Activated CD8-positive, alpha-beta memory T cell treated with anti-CD3 and anti-CD28 coated beads, Interleukin-2, amount 50 U/mL, for 24 hours (primary cell): ENCODE results near the gene SYNPO2.
"Not testable (repeated sequence)": the region's sequence is repeated elsewhere in the genome, so short reads cannot be mapped to it uniquely, and the experiment has no call there.

Source experiments
- DNase-seq: peaks from one replicate; pipeline ENCODE4 v3.0.0-alpha.2; 2020; ENCODE audit errors: extremely low read depth

Gene SYNPO2

DNA sequence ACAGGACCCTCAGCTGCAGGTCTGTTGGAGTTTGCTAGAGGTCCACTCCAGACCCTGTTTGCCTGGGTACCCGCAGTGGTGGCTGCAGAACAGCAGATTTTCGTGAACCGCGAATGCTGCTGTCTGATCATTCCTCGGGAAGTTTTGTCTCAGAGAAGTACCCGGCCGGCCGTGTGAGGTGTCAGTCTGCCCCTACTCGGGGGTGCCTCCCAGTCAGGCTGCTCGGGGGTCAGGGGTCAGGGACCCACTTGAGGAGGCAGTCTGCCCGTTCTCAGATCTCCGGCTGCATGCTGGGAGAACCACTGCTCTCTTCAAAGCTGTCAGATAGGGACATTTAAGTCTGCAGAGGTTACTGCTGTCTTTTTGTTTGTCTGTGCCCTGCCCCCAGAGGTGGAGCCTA, 178.5 kb downstream of the SYNPO2 start:
- DNase-seq = not testable (repeated sequence)

DNA sequence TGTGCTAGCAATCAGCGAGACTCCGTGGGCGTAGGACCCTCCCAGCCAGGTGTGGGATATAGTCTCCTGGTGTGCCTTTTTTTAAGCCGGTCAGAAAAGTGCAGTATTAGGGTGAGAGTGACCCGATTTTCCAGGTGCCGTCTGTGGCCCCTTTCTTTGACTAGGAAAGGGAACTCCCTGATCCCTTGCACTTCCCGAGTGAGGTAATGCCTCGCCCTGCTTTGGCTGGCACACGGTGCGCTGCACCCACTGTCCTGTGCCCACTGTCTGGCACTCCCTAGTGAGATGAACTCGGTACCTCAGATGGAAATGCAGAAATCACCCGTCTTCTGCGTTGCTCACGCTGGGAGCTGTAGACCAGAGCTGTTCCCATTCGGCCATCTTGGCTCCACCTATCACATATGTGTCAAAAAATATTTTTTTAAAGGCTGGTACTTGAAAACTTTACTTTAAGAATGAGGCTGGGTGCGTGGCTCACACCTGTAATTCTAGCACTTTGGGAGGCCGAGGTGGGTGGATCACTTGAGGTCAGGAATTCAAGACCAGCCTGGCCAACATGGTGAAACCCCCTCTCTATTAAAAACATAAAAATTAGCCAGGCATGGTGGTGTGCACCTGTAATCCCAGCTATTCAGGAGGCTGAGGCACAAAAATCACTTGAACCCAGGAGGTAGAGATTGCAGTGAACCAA, 179.2 kb downstream of the SYNPO2 start:
- DNase-seq = not testable (repeated sequence)

DNA sequence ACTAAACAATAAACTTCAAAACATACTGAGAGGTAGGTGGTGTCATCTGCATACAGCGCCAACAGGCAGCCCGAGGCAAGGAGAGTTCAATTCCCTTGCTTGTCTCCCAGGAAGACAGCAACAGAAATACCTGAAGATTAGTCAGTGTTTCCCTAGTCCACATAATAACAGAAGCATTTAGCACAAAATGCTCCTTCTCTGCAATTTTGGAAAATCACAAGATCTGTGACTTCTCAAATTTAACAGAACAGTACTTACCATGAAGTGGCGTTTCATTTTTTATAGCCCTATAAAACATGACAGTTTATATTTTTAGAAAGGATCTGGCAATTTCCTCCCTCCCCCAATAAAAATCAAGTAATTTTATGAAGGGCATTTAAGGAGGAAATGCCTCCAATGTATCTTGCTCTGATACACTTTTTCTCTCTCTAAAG, 179.9 kb downstream of the SYNPO2 start:
- DNase-seq = no peak

DNA sequence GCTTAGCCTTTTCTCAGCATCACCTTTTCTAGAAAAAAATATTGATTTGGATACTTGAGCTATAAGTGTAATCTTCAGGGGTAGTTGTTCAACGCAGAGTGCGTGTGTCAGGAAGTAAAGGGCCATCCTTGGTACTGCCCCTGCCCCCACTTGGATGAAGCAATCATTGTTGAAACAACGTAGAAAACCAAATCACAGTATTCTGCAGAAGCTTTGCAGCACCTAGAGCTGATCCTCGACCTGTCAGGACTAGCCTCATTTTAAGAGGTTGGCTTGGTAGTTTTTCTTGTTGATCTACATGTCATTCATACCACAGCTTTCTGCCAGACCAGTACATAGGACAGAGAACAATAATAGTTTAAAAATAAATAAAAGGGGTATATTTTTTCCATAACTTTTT, 181.6 kb downstream of the SYNPO2 start:
- DNase-seq = no peak

DNA sequence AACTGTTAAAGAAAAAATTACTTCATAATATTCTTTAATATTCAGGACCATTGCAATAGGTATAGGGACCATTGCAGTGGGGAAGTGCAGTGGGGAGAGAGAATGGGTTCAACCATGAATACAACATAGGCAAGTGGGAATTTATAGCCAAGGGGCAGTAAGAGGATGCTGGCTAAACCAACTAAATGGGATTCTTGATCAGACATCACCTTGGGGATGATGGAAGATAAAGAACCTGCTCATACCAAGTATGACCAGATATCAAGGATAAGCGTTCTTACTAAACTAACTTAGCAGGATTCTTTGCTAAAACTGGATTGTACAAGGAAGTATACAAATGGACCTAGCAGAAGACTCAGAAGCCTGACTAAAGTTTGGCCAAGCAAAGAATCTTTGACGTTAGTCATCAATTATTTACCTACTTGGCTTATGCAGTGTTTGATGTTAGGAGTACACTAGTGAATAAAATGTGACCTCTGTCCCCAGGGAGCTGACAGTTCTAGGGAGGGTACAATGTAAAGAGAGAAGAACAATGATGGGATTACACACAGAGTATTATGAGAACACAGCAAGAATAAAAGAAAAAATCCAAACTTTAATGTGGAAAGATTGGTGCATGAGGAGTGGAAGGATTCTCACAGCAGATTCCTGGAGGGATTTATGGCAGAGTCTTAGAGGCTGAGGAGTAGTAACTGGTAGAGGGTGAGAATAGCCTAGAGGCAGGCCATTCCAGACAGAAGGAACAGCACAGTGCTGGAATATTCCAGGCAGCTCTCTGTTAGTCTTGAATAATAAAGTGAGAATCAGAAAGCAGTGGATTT, 192.3 kb downstream of the SYNPO2 start:
- DNase-seq = no peak

DNA sequence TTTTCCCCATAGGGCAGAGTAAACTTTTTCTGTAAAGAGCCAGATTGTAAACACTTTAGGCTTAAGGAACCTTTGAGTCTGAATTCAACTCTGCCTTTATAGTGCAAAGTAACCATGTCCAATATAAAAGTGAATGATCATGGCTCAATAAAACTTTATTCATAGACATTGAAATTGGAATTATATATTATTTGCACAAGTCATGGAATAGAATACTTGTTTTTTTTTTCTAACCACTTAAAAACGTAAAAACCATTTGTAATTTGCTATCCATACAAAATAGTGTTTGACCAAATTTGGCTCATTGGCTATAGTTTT, 192.8 kb downstream of the SYNPO2 start:
- no peak for DNase-seq

DNA sequence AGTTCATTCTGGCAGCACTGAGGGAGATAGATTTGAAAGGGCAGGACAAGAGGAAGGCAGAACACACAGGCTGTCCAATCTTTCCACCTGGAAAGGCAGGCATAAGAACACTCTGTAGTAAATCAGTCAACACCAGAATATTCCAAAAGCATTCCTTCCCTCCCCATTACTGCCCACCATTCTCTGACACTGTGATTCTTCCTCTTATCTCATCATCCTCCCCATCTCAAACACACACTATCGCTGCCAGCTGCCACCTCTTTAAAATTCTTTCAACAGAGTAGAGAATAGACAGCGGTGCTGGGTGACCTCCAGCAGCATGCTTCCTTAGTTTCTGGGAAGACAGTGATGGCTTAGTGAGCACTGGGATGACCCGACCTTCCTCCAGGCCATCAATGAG, 193.3 kb downstream of the SYNPO2 start:
- DNase-seq = no peak

DNA sequence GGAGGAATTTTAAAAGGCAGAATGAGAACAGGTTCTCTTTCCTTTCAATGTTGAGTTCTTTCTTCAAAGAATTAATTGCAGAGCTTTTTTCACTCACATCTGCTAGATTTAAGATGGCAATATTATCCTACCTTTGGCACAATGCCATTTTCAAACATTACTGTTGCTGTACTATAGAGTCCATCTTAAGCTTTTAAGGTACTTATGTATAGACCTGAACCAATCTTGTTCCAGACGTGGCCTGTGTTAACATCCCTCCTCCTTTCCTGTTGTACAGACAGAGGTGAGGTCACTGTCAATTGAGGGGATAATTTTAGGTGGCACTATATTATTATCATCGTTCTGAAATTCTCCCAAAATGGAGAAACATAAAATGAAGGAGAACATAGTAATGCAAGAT, 194.0 kb downstream of the SYNPO2 start:
- no peak for DNase-seq

DNA sequence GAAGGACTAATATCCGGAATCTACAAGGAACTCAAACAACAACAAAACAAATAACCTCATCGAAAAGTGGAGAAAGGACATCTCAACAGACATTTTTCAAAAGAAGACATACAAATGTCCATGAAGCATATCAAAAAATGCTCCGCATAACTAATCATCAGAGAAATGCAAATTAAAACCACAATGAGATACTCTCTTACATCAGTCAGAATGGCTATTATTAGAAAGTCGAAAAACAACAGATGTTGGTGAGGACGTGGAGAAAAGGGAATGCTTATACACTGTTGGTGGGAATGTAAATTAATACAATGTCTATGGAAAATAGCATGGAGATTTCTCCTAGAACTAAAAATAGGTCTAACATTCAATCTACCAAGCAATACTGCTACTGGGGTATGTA, 195.9 kb downstream of the SYNPO2 start:
- no peak for DNase-seq

DNA sequence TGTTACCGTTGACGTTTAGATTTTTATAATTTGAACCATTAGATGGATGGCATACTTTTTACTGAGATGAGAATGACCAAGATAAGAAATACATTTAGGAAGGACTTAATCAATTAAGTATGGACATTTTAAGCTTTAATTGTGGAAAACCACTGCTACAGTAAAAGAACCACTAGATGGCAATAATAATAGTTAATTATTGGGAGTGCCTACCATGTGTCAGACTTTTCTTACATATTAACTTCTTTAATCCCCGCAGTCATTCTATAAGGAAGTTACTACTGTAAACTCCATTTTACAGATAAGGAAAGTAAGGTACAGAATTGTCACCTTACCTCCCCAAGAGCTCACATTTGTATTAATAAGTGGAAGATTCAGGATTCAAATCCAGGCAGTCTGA, 198.5 kb downstream of the SYNPO2 start:
- DNase-seq = no peak

DNA sequence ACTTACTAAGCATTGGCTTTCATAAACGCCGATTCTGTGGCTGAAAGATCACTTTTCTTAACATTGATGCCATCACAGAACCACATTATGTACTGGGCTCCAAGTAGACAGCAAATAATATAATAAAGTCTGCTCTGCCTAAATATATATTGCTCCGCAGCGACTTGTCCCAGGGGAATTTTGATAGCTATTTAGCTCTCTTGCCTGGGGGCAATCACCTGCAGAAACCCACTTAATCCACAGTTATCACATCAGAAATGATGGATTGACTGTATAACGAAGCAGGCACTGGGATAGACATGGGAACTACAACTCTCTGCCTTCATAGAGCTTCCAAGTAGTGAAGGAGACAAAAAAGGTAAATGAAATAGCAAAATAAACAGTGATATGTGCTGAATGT, 199.0 kb downstream of the SYNPO2 start:
- no peak for DNase-seq

DNA sequence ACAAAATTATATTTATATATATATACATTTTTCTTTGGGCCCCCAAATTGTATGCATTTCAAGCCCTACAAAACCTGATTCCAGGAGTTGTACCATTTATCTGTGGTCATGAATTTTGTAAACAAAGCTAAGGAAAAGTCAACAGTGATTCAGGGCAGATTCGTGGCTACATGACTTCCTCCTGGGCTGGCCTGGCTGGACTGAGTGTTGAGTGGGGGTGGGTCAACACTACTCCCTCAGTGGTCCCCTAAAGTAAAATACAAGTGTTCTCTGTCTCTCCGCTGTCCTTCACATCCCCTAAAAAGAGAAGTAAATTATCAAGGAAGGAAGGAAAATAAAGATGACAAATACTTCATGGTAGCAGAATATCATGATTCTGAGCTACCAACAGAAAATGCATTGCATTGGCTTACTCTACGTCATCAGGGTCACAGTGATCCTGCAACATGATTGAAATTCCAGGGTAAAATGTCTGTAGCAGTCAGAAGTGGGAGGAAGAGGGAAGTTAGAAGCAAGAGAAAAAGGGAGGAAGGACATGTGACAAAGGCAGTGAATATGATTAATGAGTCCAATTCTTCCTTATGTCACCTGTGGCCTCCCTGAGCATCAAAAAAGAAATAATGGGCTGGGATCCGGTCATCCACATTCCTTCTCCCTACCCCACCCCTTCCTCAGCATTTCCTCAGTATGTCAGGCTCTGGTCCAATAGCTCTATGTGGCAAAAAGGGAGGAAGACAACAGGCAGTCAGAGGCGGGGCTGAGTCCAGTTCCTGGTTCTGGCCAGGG, 204.6 kb downstream of the SYNPO2 start:
- no peak for DNase-seq

DNA sequence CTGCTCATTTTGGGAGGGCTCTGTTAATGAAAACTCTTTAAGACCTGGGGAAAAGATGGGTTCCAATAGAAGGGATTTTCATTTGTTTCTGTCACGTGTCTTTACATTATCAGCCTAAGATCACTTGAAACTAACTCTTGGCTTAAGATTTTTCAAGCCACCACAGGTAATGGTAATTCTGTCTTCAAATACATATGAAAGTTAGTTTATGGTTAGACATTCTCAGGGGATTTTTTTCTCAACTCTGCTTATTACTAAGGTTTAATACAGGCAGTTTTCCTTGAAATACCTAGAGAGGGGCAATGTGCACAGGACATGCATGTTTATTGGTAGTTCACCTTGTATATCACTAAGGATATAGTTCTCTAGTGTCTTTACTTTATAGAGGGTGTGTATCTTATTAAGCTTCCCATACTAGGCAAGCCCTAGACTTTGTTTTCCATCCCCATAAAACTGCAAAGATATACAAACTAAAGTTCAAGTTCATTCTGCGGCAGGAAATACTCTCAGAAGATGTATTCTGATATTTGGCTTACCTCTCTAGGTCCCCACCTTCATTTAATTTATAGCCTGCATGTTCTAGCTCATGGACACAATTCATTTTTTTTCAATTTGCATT, 208.7 kb downstream of the SYNPO2 start:
- no peak for DNase-seq

DNA sequence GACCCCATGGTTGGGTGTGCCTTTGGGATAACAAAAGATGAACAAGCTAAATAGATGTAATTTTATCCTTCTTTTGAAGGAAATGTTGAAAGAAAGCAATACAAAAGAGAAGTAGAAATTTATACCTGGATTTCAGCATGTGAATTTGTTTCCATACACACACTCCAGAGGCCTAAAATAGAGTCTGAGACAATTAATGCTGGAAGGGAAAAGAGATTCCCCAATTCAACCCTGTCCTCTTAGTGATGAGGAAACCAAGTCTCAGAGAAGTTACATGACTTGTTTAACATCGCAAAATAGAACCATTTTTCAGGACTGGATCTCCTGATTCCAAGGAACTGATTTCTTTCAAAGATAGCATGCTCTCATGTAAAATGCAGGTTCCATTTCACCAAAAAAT, 209.7 kb downstream of the SYNPO2 start:
- no peak for DNase-seq

DNA sequence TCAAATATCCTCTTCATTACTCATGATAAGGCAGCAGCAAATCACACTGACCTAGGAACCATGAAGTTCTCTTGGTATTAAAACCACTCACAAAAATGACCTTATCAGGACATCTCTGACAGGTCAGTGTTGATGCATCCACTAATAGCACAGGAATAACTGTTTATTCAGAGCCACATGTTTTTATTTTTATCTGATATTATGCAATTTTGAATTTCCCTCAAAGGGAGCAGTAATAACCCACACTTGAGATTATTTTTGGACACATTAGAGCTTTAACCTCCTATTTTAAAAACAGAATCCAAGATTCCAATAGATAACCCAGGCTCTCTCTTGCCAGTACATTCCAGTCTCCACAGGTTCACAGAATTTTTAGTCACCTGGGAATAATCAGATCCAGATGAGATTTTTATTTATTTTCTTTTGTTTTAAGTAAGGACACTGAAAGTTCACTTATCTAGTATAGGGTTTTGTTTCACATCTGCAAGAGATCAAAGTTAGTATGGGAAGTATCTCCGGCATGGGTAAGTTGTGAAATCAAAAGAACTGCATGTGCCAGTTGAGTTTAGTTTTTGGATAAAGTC, 210.7 kb downstream of the SYNPO2 start:
- DNase-seq = no peak

DNA sequence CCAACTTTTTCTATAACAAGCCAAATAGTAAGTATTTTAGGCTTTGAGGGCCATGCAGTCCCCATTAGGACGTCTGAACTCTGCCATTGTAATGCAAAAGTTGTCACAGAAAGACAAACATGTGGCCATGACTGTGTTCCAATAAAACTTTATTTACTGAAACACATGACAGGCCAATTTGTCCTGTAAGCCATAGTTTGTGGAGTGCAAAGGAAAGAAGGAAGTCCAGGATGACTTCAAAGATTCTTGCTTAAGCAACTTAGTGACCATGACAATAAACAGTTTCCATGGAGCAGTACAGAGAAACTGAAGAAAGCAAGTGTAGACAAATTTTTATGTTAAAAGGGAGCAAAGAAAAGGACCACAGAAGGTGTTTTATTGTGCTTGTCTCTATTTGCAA, 212.0 kb downstream of the SYNPO2 start:
- DNase-seq = no peak

DNA sequence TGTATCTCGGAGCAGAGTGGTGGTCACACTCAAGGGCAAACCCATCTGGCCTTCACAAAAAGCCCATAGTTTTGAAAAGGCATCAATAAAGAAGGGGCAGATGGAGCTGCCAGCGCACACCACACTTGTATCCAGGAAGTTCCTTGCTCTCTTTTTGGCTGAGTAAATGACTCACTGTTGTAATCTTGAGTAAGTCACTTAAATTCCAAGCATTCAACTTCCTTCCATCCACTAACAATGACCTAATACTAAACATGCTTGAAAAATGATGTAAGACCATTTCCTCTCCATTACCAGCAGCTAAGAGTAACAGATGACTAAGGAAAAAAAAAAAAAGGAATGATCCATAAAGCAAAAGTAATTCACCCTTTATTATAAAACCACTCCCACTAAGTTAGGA, 214.6 kb downstream of the SYNPO2 start:
- DNase-seq = no peak

DNA sequence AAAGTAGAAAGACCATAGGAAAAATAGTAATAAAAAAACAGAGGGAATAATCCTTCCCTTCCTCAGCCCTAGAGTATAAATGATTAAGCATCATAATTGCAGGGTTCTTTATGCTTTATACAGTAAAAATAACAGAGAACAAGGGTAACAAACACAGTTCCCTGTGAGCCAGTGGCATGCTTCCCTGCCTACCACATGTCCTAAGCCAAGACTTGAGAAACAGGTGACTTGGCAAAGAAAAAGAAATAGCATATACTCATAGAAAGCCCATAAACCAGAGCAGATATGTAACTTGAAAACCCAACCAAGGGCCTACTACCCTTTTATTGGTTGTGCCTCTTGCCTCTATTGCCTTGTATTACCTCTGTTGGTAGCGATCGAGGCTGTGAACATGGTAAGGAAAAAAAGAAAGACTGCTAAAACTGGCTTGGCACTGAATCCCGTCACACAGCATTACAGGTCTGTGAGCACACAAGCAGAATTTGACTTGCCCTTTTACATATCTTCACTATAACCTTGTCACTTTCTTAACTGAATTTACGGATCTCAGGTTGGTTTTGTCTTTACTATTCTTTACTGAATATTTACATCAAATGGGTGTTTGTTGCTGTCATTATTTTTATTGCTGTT, 216.1 kb downstream of the SYNPO2 start:
- DNase-seq = no peak

DNA sequence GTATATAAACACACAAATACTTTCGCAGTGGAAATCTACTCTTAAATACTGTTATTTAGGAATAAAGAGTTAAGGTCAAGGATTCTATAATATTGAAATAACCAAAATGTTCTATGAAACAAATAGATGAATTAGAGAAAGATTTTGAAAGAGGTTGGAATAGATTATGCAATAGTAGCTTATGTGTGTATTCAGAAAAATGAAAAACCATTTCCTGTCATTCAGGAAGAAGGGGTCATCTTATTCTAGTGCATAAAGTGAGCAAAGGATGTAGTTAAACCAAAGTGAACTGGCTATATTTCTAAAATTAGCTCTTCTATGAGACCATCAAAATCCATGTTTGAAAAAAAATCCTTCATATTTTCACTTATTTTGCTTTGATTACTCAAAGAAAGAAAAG, 217.0 kb downstream of the SYNPO2 start:
- no peak for DNase-seq

DNA sequence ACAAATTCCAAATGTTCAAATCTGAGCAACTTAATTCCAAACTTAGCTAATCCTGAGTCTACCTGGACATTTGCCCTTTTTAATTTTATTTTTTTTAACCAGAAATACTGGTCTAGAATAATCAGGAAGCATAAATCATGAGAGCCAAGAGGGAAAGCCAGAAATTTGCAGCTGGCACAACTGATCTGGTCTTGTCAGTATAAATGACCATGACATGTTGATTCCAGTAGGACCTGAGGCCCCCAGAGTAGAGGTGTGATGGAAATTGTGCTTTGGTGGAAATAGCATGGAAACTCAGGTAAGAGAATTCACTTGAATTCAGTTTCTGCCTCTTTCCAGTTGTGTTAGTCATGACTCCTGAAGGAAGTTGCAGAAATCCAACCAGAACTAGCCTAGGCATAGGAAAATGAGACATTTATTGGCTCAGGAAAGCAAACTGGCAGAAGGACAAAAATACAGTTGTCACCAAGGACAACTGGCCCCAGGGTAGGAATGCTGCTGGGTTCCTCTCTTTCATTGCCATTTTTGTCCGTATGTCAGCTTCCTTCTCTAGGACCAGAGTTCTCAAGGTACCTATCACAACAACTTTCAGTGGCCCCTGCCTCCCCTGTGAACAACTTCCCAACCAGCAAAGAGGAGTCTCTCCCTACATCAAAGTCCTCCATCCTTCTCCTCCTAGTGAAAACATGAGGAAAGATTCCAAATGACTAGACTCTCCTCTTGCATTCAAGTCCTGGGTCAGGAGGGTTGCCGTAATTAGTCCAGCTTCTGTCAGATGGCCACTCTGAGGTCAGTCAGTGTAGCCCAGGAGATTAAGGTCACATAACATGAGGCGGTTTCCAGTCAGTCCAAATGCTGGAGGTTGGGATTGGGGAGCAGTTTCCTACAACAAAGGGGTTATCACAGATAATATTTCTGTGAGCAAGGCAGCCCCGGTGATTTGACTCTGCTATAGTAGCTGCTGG, 217.7 kb downstream of the SYNPO2 start:
- no peak for DNase-seq
